Measurements from ENCODE around the gene ATP2A3. TPM values are rescaled to one million over a fixed set of nuclear protein-coding genes. Genes with fewer than 3 reads are reported as not detected.
A peak's percentile ranks its signal among the peaks of the same experiment; 100 is the strongest.

ATP2A3 gene
- total and polyA plus RNA-seq, 9 donors: 1.6 to 9.9 (median 4.2) TPM

GRCh38 chr17:3940965-3941698, 23.1 kb downstream of the ATP2A3 start:
- DNase-seq: no peak
- H3K4me3 ChIP-seq: no peak overlapping the region
- H3K27me3 ChIP-seq: no peaks in the 10 kb centered on the region
- TF ChIP-seq CTCF (IDR thresholded peaks at IDR 0.05) (no peak), EP300 (IDR thresholded peaks at IDR 0.05) (no peak), POLR2A (IDR thresholded peaks at IDR 0.05) (no peak)
- no peak overlapping the region for H3K27ac ChIP-seq
- 89 to 93% (median 91%) methylated on average over 47 to 48 of the region's 48 CpGs for WGBS, 3 donors
- H3K36me3 ChIP-seq: no peaks in the 10 kb centered on the region
- intact Hi-C loops (cut with DNase I): no loop called here
- peaks cover 4% of the 10 kb centered on the region for H3K4me1 ChIP-seq (ENCODE audit: insufficient read depth)
- no peaks in the 10 kb centered on the region for H3K9me3 ChIP-seq

GRCh38 chr17:3937359-3937758, 26.9 kb downstream of the ATP2A3 start:
- Histone ChIP-seq H3K9me3 (no peaks in the 10 kb centered on the region), H3K4me3 (no peak overlapping the region), H3K27me3 (no peaks in the 10 kb centered on the region), H3K4me1 (ENCODE audit: insufficient read depth) (no peaks in the 10 kb centered on the region), H3K36me3 (no peaks in the 10 kb centered on the region), H3K27ac (no peak overlapping the region)
- no peak for DNase-seq
- 95 to 97% (median 95%) methylated on average over 17 of the region's 17 CpGs for whole genome bisulfite sequencing, 3 donors
- intact Hi-C loops (cut with DNase I): no loop called here
- TF ChIP-seq POLR2A (IDR thresholded peaks at IDR 0.05): no peak

GRCh38 chr17:3935825-3936355, 28.3 kb downstream of the ATP2A3 start:
- H3K27ac ChIP-seq: no peak overlapping the region
- no peaks in the 10 kb centered on the region for H3K27me3 ChIP-seq
- H3K4me1 ChIP-seq (ENCODE audit: insufficient read depth): no peaks in the 10 kb centered on the region
- no peaks in the 10 kb centered on the region for H3K36me3 ChIP-seq
- H3K4me3 ChIP-seq: no peak overlapping the region
- intact Hi-C loops (cut with DNase I): no loop called here
- TF ChIP-seq EP300 (IDR thresholded peaks at IDR 0.05) (no peak), POLR2A (IDR thresholded peaks at IDR 0.05) (no peak), CTCF (IDR thresholded peaks at IDR 0.05) (no peak)
- WGBS, 3 donors: 93 to 100% (median 95%) methylated on average over 9 of the region's 9 CpGs
- H3K9me3 ChIP-seq: no peaks in the 10 kb centered on the region
- DNase-seq: no peak

- Histone ChIP-seq H3K9me3 (no peaks in the 10 kb centered on the region), H3K4me3 (no peak overlapping the region), H3K4me1 (ENCODE audit: insufficient read depth) (no peaks in the 10 kb centered on the region), H3K27ac (no peak overlapping the region), H3K27me3 (no peaks in the 10 kb centered on the region), H3K36me3 (no peaks in the 10 kb centered on the region)
- peak in 2 of 5 donors; percentile 51 to 74 for DNase-seq
- intact Hi-C loops (cut with DNase I): no loop called here
- WGBS, 3 donors: 8 to 17% (median 12%) methylated on average over 10 of the region's 10 CpGs
- TF ChIP-seq CTCF (IDR thresholded peaks at IDR 0.05) (peak in 2 of 3 donors; percentile 17 to 36), EP300 (IDR thresholded peaks at IDR 0.05) (no peak)
These were observed 29.1 kb downstream of the ATP2A3 start for GRCh38 chr17:3935140-3935542.

GRCh38 chr17:3929764-3930163, 34.5 kb downstream of the ATP2A3 start:
- Histone ChIP-seq H3K27me3 (no peaks in the 10 kb centered on the region), H3K4me3 (no peak overlapping the region), H3K9me3 (no peaks in the 10 kb centered on the region), H3K27ac (no peak overlapping the region), H3K36me3 (no peaks in the 10 kb centered on the region), H3K4me1 (ENCODE audit: insufficient read depth) (no peaks in the 10 kb centered on the region)
- intact Hi-C loops (cut with DNase I): no loop called here
- 92 to 96% (median 94%) methylated on average over 1 of the region's 1 CpG for WGBS, 3 donors
- DNase-seq: no peak
- TF ChIP-seq POLR2A (IDR thresholded peaks at IDR 0.05) (no peak), CTCF (IDR thresholded peaks at IDR 0.05) (no peak), EP300 (IDR thresholded peaks at IDR 0.05) (no peak)
